Skin epidermis (tissue), 12 donors: ENCODE data around the gene PITPNM2.

Experiments used
- H3K27ac ChIP-seq, 21 experiments: fragments of 200-600 bp; sonication (generic) in 11 of 21; one replicate each; pipeline ENCODE4 v1.5.0; 2020; ENCODE audit warnings: mild to moderate bottlenecking in 3 of 21, inconsistent platforms in 2 of 21, moderate library complexity in 2 of 21
- H3K4me3 ChIP-seq, 7 experiments: fragments of 200-600 bp; sonication (generic) in 2 of 7; one replicate each; pipeline ENCODE4 v1.5.0; 2020; ENCODE audit warnings: inconsistent platforms in 2 of 7, mild to moderate bottlenecking in 2 of 7, moderate library complexity in 1 of 7

Gene PITPNM2

DNA sequence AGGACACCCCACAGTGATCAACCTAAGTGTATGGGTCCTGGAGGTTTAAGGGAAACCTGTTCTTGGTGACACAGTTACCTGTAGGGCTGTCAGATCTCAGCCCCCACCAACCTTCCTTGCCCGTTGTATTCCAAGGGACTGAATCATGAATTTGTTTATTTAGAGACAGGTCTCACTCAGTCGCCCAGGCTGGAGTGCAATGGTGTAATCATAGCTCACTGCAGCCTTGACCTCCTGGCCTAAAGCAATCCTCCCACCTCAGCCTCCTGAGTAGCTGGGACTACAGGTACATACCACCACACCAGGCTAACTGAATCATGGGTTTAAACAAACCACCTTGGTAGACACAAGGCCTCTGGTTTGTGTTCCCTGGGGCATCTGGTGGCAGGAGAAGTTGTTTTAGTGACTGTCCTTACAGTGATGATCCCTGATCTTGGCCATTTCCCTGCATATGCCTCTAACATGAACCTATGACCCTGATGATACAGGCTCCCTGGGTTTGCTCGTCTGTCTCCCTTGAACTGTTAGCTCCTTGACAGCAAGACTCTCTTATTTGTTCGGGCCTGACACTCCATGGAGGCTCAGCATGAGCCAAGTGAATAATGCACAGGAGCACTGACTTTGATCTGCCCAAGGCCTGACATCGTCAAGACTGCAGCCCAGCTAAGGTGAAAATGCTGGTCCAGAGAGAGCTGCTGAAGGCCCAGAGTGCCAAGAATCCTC, 47.9 kb downstream of the PITPNM2 start:
- H3K4me3 ChIP-seq = no peak overlapping the region
- H3K27ac ChIP-seq = no peak overlapping the region

DNA sequence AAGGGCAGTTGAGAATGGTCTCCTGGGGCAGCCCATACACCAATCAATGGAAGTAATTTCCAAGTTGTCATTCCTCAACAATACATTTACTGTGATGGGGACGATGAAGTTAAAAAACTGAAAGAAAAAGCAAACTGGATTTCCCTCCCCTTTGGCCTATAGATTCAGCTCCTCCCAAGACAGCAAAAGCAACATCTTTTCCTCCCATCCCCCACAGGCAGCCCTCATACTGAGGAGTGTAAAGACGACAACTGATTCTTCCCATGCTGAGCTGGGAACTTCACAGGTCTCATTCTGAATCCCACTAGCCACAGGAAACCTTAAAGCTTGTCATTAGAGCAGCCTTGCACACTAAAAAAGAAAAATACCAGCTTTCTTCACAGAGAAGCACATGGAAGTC, 48.5 kb downstream of the PITPNM2 start:
- no peak overlapping the region for H3K4me3 ChIP-seq
- H3K27ac ChIP-seq = no peak overlapping the region

DNA sequence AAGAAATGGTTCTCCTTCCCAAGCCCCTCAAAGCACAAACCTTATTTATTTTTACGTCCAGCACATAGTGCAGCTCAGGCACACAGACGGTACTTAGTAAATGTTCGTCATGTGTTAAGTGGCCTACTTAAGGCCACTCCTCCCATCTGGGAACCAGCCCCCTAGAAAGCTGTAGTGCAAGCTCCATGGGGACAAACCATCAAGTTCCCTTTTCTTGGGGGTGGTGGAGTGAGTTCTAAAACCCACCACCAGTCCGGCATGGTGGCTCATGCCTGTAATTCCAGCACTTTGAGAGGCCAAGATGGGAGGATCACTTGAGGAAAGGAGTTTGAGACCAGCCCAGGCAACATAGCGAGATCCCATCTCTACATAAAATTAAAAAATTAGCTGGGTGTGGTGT, 49.4 kb downstream of the PITPNM2 start:
- Histone ChIP-seq H3K4me3 (no peak overlapping the region), H3K27ac (no peak overlapping the region)
